PFSK-1 (cell line): ENCODE measurements around the gene ATP1A1.

Experiments used
- FOXP2 ChIP-seq: optimal IDR thresholded peaks from 2 replicates; pipeline ENCODE3; 2011; ENCODE audit warnings: borderline replicate concordance, control low read depth, inconsistent platforms; ENCODE audit not compliant: insufficient read depth; ENCODE audit errors: extremely low read length, extremely low read depth
- POLR2AphosphoS5 ChIP-seq: IDR thresholded peaks from 2 replicates; pipeline ENCODE4 v1.6.1; 2012; ENCODE audit warnings: low read depth, mild to moderate bottlenecking, control low read depth, low read length, moderate library complexity
- REST ChIP-seq, 2 experiments: IDR thresholded peaks; 2 replicates each; pipeline versions ENCODE4 v1.6.1 to v1.8.0; 2011 to 2012; ENCODE audit warnings: low read depth in 2 of 2, low read length in 2 of 2, control low read depth in 1 of 2, inconsistent platforms in 1 of 2, mild to moderate bottlenecking in 1 of 2, moderate library complexity in 1 of 2; ENCODE audit not compliant: insufficient read depth in 1 of 2
- SIN3A ChIP-seq: IDR thresholded peaks from 2 replicates; pipeline ENCODE4 v1.6.1; 2012; ENCODE audit warnings: mild to moderate bottlenecking, low read length, moderate library complexity, borderline replicate concordance; ENCODE audit not compliant: insufficient read depth
- TAF1 ChIP-seq: IDR thresholded peaks from 2 replicates; pipeline ENCODE4 v1.6.1; 2012; ENCODE audit warnings: low read length, control low read depth, borderline replicate concordance; ENCODE audit not compliant: insufficient read depth

GRCh38 chr1:116409751-116410191 lies 36.7 kb downstream of the ATP1A1 start:
- TF ChIP-seq POLR2AphosphoS5 (no peak), REST (IDR thresholded peaks at IDR 0.05; ENCODE audit: insufficient read depth in 1 of 2, low read depth in 2 of 2, low read length in 2 of 2) (no peak), SIN3A (no peak), FOXP2 (no peak), TAF1 (no peak)
